Thyroid gland (tissue), 4 donors: Measurements from ENCODE around the gene DAGLA.

Experiments
- POLR2A ChIP-seq, 2 donors: fragments of 450-650 bp; IDR thresholded peaks; one replicate each; pipeline ENCODE4 v1.6.1; 2017; ENCODE audit warnings: antibody characterized with exemption in 2 of 2, mild to moderate bottlenecking in 2 of 2, moderate library complexity in 1 of 2
- TF ChIP-seq, protein P1 (sequence below), 6 experiments: fragments of 200-600 bp in 3 of 6; fragments of 450-650 bp in 3 of 6; sonication (generic) in 3 of 6; IDR thresholded peaks; one replicate each; pipeline ENCODE4 v1.5.1; 2016 to 2019; ENCODE audit warnings: antibody characterized with exemption in 6 of 6, mild to moderate bottlenecking in 2 of 6, inconsistent platforms in 1 of 6, moderate library complexity in 1 of 6

DNA sequence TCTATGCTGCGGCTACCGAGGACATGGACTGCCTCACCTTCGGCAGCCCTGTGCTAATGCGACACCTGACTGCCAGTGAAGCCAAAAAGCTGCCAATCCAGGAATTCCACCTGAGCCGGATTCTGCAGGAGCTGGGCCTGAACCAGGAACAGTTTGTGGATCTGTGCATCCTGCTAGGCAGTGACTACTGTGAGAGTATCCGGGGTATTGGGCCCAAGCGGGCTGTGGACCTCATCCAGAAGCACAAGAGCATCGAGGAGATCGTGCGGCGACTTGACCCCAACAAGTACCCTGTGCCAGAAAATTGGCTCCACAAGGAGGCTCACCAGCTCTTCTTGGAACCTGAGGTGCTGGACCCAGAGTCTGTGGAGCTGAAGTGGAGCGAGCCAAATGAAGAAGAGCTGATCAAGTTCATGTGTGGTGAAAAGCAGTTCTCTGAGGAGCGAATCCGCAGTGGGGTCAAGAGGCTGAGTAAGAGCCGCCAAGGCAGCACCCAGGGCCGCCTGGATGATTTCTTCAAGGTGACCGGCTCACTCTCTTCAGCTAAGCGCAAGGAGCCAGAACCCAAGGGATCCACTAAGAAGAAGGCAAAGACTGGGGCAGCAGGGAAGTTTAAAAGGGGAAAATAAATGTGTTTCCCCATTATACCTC is 115.8 kb downstream of the DAGLA start:
- TF ChIP-seq POLR2A (IDR thresholded peaks at IDR 0.05): no peak
- TF ChIP-seq, protein P1, sequence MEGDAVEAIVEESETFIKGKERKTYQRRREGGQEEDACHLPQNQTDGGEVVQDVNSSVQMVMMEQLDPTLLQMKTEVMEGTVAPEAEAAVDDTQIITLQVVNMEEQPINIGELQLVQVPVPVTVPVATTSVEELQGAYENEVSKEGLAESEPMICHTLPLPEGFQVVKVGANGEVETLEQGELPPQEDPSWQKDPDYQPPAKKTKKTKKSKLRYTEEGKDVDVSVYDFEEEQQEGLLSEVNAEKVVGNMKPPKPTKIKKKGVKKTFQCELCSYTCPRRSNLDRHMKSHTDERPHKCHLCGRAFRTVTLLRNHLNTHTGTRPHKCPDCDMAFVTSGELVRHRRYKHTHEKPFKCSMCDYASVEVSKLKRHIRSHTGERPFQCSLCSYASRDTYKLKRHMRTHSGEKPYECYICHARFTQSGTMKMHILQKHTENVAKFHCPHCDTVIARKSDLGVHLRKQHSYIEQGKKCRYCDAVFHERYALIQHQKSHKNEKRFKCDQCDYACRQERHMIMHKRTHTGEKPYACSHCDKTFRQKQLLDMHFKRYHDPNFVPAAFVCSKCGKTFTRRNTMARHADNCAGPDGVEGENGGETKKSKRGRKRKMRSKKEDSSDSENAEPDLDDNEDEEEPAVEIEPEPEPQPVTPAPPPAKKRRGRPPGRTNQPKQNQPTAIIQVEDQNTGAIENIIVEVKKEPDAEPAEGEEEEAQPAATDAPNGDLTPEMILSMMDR (IDR thresholded peaks at IDR 0.05): no peak
